ENCODE results near the gene CAPN9. TPM values are rescaled to one million over a fixed set of nuclear protein-coding genes. Genes with fewer than 3 reads are reported as not detected.

CAPN9 gene
- total RNA-seq, 1 donor from 2014 or later = 8.7 TPM

GRCh38 chr1:230824919-230825721 is 77.9 kb downstream of the CAPN9 start:
- DNase-seq (ENCODE audit: low spot score, unreplicated experiment) = no peak
- Mint-ChIP-seq H3K9me3 (ENCODE audit: low read depth) (no peaks in the 10 kb centered on the region), H3K4me1 (ENCODE audit: low read depth) (peaks cover 31% of the 10 kb centered on the region), H3K27me3 (no peaks in the 10 kb centered on the region), H3K4me3 (ENCODE audit: low read depth) (no peak overlapping the region), H3K27ac (peak overlapping the region; percentile 26), H3K36me3 (ENCODE audit: insufficient read depth) (no peaks in the 10 kb centered on the region)
- no peak for TF ChIP-seq CTCF (IDR thresholded peaks at IDR 0.05; ENCODE audit: unreplicated experiment)

GRCh38 chr1:230825761-230826160 is 78.6 kb downstream of the CAPN9 start:
- no peaks in the 10 kb centered on the region for H3K36me3 Mint-ChIP-seq (ENCODE audit: insufficient read depth)
- TF ChIP-seq CTCF (IDR thresholded peaks at IDR 0.05; ENCODE audit: unreplicated experiment) = no peak
- no peaks in the 10 kb centered on the region for H3K27me3 Mint-ChIP-seq
- no peak overlapping the region for H3K4me3 Mint-ChIP-seq (ENCODE audit: low read depth)
- H3K4me1 Mint-ChIP-seq (ENCODE audit: low read depth) = peaks cover 31% of the 10 kb centered on the region
- peak overlapping the region; percentile 90 for H3K27ac Mint-ChIP-seq
- no peaks in the 10 kb centered on the region for H3K9me3 Mint-ChIP-seq (ENCODE audit: low read depth)
- DNase-seq (ENCODE audit: low spot score, unreplicated experiment) = no peak

- no peak for DNase-seq (ENCODE audit: low spot score, unreplicated experiment)
- H3K4me3 Mint-ChIP-seq (ENCODE audit: low read depth) = no peak overlapping the region
- peaks cover 31% of the 10 kb centered on the region for H3K4me1 Mint-ChIP-seq (ENCODE audit: low read depth)
- peak overlapping the region; percentile 90 for H3K27ac Mint-ChIP-seq
- no peaks in the 10 kb centered on the region for H3K9me3 Mint-ChIP-seq (ENCODE audit: low read depth)
- H3K36me3 Mint-ChIP-seq (ENCODE audit: insufficient read depth) = no peaks in the 10 kb centered on the region
- TF ChIP-seq CTCF (IDR thresholded peaks at IDR 0.05; ENCODE audit: unreplicated experiment) = no peak
- H3K27me3 Mint-ChIP-seq = no peaks in the 10 kb centered on the region
Measured at GRCh38 chr1:230826166-230826875, 79.1 kb downstream of the CAPN9 start.

GRCh38 chr1:230827081-230827681 is 80.0 kb downstream of the CAPN9 start:
- no peak for DNase-seq (ENCODE audit: low spot score, unreplicated experiment)
- peak overlapping the region; percentile 31 for H3K27ac Mint-ChIP-seq

More at GRCh38 chr1:230827081-230827681, 80.0 kb downstream of the CAPN9 start:
- Mint-ChIP-seq H3K4me3 (ENCODE audit: low read depth) (no peak overlapping the region), H3K9me3 (ENCODE audit: low read depth) (no peaks in the 10 kb centered on the region), H3K27me3 (no peaks in the 10 kb centered on the region), H3K4me1 (ENCODE audit: low read depth) (peaks cover 31% of the 10 kb centered on the region), H3K36me3 (ENCODE audit: insufficient read depth) (no peaks in the 10 kb centered on the region)
- no peak for TF ChIP-seq CTCF (IDR thresholded peaks at IDR 0.05; ENCODE audit: unreplicated experiment)
